WERI-Rb-1 (cell line): ENCODE measurements around the gene OLIG2.

Source experiments
- DNase-seq: peaks from one replicate; pipeline ENCODE4 v3.0.0-alpha.2; 2020
- H3K27ac ChIP-seq: fragments of 250-450 bp; sonication (Bioruptor Pico); 2 replicates; pipeline ENCODE4 v1.5.1; 2020; ENCODE audit warnings: mild to moderate bottlenecking, moderate library complexity
- H3K27me3 ChIP-seq: fragments of 250-450 bp; sonication (Bioruptor Pico); 2 replicates; pipeline ENCODE4 v1.5.1; 2021; ENCODE audit warnings: mild to moderate bottlenecking, low read depth, moderate library complexity; ENCODE audit not compliant: insufficient read depth, severe bottlenecking
- H3K36me3 ChIP-seq: fragments of 250-450 bp; sonication (Bioruptor Pico); 2 replicates; pipeline ENCODE4 v1.5.1; 2020; ENCODE audit warnings: mild to moderate bottlenecking, moderate library complexity
- H3K4me3 ChIP-seq: 2 replicates; pipeline ENCODE4 v1.5.1; 2011; ENCODE audit warnings: low read depth, mild to moderate bottlenecking, control low read depth, low read length
- H3K9me3 ChIP-seq: fragments of 250-450 bp; sonication (Bioruptor Pico); 2 replicates; pipeline ENCODE4 v1.5.1; 2021; ENCODE audit warnings: mild to moderate bottlenecking, moderate library complexity; ENCODE audit not compliant: severe bottlenecking
- CTCF ChIP-seq: IDR thresholded peaks from 2 replicates; pipeline ENCODE4 v1.5.1; 2011; ENCODE audit warnings: low read depth, mild to moderate bottlenecking, control low read depth, inconsistent platforms, low read length

OLIG2 gene

GRCh38 chr21:33073636-33074035 lies 47.9 kb downstream of the OLIG2 start:
- Histone ChIP-seq H3K9me3 (peaks cover 8% of the 10 kb centered on the region), H3K27me3 (peaks cover 36% of the 10 kb centered on the region), H3K36me3 (no peaks in the 10 kb centered on the region), H3K4me3 (no peak overlapping the region), H3K27ac (no peak overlapping the region)
- no peak for TF ChIP-seq CTCF
- DNase-seq = no peak

- DNase-seq = no peak
- no peak overlapping the region for H3K27ac ChIP-seq
- TF ChIP-seq CTCF = no peak
- no peaks in the 10 kb centered on the region for H3K9me3 ChIP-seq
- no peaks in the 10 kb centered on the region for H3K36me3 ChIP-seq
- peaks cover 26% of the 10 kb centered on the region for H3K27me3 ChIP-seq
- no peak overlapping the region for H3K4me3 ChIP-seq
Measured at GRCh38 chr21:33075128-33075527, 49.4 kb downstream of the OLIG2 start.

- peaks cover 26% of the 10 kb centered on the region for H3K27me3 ChIP-seq
- H3K9me3 ChIP-seq = no peaks in the 10 kb centered on the region
- H3K36me3 ChIP-seq = no peaks in the 10 kb centered on the region
- no peak overlapping the region for H3K27ac ChIP-seq
- TF ChIP-seq CTCF = no peak
- DNase-seq = no peak
- no peak overlapping the region for H3K4me3 ChIP-seq
Measured at GRCh38 chr21:33075596-33076195, 50.0 kb downstream of the OLIG2 start.

- Histone ChIP-seq H3K27me3 (peaks cover 17% of the 10 kb centered on the region), H3K9me3 (no peaks in the 10 kb centered on the region), H3K27ac (no peak overlapping the region), H3K36me3 (no peaks in the 10 kb centered on the region), H3K4me3 (no peak overlapping the region)
- DNase-seq = no peak
- TF ChIP-seq CTCF = no peak
Measured at GRCh38 chr21:33076600-33077329, 51.0 kb downstream of the OLIG2 start.
